ENCODE measurements around the gene LRP5. TPM values are rescaled to one million over a fixed set of nuclear protein-coding genes. Genes with fewer than 3 reads are reported as not detected.

The LRP5 gene
- total RNA-seq, 2 donors from 2014 or later, result 43.3 to 63.6 TPM

DNA sequence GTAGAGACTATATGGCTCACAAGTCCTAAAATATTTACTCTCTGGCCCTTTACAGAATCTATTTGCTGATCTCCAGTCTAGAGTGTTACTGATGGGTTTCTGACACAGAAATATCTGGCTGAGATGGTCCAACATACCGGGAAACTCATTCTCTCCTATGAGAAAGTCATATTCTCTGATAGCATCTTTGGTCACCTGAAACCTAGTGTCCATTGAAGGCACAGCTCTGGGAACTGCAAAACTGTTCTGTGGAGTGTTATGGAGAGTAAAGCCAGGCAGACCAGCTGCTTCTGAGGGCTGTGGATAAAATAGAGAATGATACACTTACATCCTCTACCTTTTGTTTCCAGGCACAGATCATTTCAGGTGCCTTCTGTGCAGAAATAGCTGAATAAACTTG lies 38.1 kb upstream of the LRP5 start:
- Histone ChIP-seq H3K4me3 (no peak overlapping the region), H3K4me1 (peaks cover 30% of the 10 kb centered on the region), H3K9me3 (no peaks in the 10 kb centered on the region), H3K27me3 (no peaks in the 10 kb centered on the region), H3K36me3 (replicated peaks in 1 of 2; ENCODE audit: insufficient read depth in 1 of 2, low read depth in 2 of 2) (no peaks in the 10 kb centered on the region), H3K27ac (no peak overlapping the region)
- WGBS, 2 donors, result 75 to 76% methylated on average over 1 of the region's 1 CpG
- TF ChIP-seq, protein P1, sequence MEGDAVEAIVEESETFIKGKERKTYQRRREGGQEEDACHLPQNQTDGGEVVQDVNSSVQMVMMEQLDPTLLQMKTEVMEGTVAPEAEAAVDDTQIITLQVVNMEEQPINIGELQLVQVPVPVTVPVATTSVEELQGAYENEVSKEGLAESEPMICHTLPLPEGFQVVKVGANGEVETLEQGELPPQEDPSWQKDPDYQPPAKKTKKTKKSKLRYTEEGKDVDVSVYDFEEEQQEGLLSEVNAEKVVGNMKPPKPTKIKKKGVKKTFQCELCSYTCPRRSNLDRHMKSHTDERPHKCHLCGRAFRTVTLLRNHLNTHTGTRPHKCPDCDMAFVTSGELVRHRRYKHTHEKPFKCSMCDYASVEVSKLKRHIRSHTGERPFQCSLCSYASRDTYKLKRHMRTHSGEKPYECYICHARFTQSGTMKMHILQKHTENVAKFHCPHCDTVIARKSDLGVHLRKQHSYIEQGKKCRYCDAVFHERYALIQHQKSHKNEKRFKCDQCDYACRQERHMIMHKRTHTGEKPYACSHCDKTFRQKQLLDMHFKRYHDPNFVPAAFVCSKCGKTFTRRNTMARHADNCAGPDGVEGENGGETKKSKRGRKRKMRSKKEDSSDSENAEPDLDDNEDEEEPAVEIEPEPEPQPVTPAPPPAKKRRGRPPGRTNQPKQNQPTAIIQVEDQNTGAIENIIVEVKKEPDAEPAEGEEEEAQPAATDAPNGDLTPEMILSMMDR (IDR thresholded peaks at IDR 0.05), result no peak
- TF ChIP-seq POLR2A (IDR thresholded peaks at IDR 0.05), result no peak
- intact Hi-C loops (cut with DNase I), result no loop called here
- DNase-seq (no peak), ATAC-seq (no peak)

DNA sequence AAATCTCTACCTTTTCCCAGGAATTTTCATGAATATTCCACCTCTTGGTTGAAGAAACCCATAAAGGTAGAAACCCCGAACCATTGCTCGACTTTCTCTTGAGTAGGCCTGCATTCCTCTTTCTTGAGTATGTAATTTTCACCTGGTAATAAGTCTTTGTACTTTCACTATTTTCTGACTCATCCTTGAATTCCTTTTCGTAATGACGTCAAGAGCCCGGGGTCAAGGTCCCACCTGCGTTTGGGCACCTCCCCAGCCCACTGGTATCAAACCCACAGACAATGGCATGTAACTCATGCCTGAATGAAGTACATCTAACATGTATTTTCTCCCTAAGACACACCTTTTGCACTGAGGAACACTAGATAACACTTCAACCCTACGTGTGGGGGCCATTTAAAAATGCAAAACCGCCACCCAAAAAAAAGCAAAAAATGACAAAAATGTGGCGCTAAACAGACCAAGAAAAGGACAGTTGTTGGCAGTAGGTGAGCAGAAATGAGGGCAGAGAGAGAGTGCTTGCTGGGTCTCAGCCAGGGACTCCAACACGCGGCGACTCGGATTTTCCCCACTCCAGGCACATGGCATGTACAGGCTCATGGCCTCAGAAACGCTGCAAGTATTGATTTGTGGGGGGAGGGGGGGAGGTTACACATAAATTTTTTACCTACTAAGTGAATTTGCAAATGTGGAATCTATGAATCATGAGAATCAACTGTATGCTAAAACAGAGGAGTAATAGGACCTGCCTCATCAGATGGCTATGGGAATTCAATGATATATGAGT lies 36.5 kb upstream of the LRP5 start:
- Histone ChIP-seq H3K36me3 (replicated peaks in 1 of 2; ENCODE audit: insufficient read depth in 1 of 2, low read depth in 2 of 2) (no peaks in the 10 kb centered on the region), H3K27me3 (no peaks in the 10 kb centered on the region), H3K9me3 (no peaks in the 10 kb centered on the region), H3K4me3 (no peak overlapping the region), H3K4me1 (peaks cover 14% of the 10 kb centered on the region), H3K27ac (peak overlapping the region in 2 of 4 donors; percentile 51 to 56)
- WGBS, 2 donors, result 56 to 70% methylated on average over 14 of the region's 14 CpGs
- TF ChIP-seq, protein P1 (IDR thresholded peaks at IDR 0.05), result no peak
- TF ChIP-seq POLR2A (IDR thresholded peaks at IDR 0.05), result no peak
- no peak for ATAC-seq
- peak in 2 of 4 donors; percentile 30 to 40 for DNase-seq
- intact Hi-C loops (cut with DNase I), result no loop called here

DNA sequence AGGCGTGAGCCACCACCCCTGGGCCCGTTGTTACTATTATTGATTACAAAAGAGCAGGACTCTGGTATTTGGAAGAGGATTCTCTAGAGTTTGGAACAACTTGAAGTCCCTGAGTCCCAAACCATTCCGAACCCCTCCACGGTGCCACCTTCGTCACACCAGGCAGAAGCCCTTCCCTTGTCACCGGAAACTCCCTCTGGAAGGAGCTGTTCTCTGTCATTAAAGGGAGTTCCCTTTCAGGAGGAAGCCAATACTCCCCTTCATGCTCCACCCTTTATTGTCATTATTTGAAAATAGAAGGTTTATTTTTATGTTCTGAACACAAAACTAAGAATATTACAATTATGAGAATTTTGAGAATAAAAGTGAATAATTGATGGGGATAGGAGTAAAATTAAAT lies 35.5 kb upstream of the LRP5 start:
- H3K4me1 ChIP-seq, result peaks cover 10% of the 10 kb centered on the region
- intact Hi-C loops (cut with DNase I), result no loop called here
- ATAC-seq, result no peak
- H3K27ac ChIP-seq, result peak overlapping the region in 1 of 4 donors; percentile 51
- no peaks in the 10 kb centered on the region for H3K27me3 ChIP-seq
- H3K9me3 ChIP-seq, result no peaks in the 10 kb centered on the region
- no peak for TF ChIP-seq POLR2A (IDR thresholded peaks at IDR 0.05)
- TF ChIP-seq, protein P1 (IDR thresholded peaks at IDR 0.05), result no peak
- WGBS, 2 donors, result 83 to 84% methylated on average over 5 to 6 of the region's 6 CpGs
- no peak overlapping the region for H3K4me3 ChIP-seq
- H3K36me3 ChIP-seq (replicated peaks in 1 of 2; ENCODE audit: insufficient read depth in 1 of 2, low read depth in 2 of 2), result no peaks in the 10 kb centered on the region
- no peak for DNase-seq

DNA sequence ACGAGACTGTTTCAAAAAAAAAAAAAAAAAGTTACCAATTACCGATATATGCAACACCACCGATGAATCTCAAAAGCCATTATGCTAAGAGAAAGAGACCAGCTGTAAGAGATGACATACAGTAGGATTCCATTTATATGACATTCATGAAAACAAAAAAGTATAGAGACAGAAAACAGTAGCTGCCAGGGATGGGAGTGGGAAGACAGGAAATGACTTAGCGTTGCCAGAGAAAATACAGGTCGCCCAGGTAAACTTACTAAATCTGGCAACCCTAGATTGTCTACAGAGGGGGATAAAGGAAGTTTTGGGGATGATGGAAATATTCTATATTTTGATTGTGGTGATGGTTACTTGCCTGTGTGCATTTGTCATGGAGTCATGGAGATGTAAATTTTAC lies 32.7 kb upstream of the LRP5 start:
- H3K27ac ChIP-seq, result no peak overlapping the region
- no peaks in the 10 kb centered on the region for H3K27me3 ChIP-seq
- ATAC-seq (no peak), DNase-seq (no peak)
- H3K9me3 ChIP-seq, result no peaks in the 10 kb centered on the region
- H3K36me3 ChIP-seq (replicated peaks in 1 of 2; ENCODE audit: insufficient read depth in 1 of 2, low read depth in 2 of 2), result no peaks in the 10 kb centered on the region
- TF ChIP-seq POLR2A (IDR thresholded peaks at IDR 0.05), result no peak
- TF ChIP-seq, protein P1 (IDR thresholded peaks at IDR 0.05), result no peak
- no peak overlapping the region for H3K4me3 ChIP-seq
- WGBS, 2 donors, result 75 to 78% methylated on average over 5 of the region's 5 CpGs
- intact Hi-C loops (cut with DNase I), result no loop called here
- H3K4me1 ChIP-seq, result no peaks in the 10 kb centered on the region
